Hematopoietic multipotent progenitor cell treated with erythropoietin and hydrocortisone succinate and interleukin-3 and kit ligand, for 8 days (in vitro differentiated cells): Measurements from ENCODE around the gene C3orf85.
"Not testable (repeated sequence)": the region's sequence is repeated elsewhere in the genome, so short reads cannot be mapped to it uniquely, and the experiment has no call there.

Experiments
- DNase-seq: peaks from one replicate; pipeline ENCODE4 v3.0.0-alpha.2; 2015

Gene C3orf85, protein sequence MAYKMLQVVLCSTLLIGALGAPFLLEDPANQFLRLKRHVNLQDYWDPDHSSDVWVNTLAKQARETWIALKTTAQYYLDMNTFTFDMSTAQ

DNA sequence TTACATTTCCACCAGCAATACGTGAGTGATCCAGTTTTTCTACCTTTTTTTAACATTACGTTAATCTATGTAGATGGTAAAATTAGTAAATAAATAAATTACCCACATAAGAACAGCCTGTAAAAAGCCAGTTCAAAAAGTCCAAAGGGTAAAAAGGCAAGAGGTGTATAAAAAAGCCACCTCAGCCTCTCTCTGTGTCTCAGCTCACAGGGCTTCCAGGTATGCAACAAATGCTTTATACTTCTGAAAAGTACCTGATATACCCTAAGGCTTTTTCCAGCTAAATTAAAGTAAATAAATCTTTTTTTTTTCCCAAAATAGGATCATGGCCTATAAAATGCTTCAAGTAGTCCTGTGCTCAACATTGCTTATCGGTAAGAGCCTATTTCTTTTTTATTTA is at the start of gene C3orf85:
C3orf85 (plus strand) TSS at position 197 of the 400 bp plus-strand sequence; CDS start at position 326, 129 bp downstream.
- DNase-seq: no peak

DNA sequence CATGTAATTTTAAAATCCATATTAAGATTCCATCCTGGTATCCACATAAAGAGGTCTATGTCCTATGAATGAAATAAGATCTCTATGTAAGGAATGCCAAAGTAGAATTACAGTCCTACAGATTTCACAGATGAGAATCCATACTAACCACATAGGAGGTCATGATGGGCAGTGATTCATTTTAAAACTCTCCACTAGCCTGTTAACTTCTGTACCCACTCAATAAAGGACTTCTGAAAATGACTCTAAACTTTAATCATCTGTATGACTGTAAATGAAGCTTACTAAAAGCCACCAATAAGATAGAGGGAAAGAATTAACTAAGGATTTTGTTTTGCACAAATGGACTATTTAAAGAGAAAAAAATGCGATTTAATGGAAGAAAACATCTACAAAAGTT is 47.3 kb upstream of the C3orf85 start:
- no peak for DNase-seq

DNA sequence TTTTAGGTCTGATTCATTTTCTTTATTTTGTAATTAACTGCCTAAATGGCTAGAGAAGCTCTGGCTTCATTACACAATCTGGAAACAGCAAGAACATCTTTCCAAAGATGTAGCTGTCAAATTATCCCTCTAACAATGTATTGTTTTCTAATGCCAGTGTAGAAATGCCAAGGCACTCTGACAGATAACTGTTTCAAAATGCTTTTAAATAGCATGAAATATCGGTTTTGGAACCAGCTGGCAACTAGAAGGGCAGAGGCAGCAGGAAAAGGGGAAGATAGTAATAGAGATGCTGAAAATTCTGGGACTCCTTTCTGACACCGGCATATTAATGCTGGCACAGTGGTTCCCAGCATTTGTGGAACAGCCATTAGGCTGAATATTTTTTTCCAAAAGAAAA is 44.7 kb upstream of the C3orf85 start:
- DNase-seq: no peak

DNA sequence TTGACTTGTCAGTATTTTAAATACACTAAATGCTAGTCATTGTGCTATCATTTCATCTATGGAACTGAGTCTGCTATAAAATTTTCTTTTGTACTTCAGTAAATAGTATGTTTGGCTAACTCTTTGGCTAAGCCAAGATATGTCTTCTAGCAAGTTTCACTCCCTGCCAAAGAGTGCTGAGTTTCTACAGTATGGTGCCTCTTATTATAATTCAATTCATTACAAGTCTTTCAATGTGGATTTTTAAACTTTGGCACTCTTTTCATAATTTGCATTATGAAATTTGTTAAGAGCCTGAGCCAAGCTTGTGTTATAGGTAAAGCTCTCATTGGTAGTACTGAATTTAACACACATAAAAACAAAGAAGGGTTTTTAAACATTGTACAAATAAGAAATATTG is 43.0 kb upstream of the C3orf85 start:
- no peak for DNase-seq

DNA sequence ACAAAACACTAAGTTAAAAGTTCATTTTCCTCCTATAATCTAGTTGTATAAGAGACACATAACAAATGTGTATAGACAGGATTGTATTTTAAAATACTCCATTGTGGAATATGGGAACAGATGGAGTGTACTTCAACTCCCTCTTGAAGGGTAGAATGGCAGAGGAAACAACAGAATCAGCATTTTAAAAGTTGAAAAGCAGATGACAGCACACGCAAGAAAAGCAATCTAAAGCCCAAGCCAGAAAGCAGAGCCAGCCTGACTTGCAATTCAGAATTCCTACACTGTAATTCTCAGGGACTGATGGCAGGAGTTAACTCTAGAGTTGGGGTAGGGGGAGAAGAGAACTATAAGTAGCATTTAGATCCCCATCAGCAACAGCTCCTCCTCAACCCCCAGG is 41.4 kb upstream of the C3orf85 start:
- DNase-seq: no peak

DNA sequence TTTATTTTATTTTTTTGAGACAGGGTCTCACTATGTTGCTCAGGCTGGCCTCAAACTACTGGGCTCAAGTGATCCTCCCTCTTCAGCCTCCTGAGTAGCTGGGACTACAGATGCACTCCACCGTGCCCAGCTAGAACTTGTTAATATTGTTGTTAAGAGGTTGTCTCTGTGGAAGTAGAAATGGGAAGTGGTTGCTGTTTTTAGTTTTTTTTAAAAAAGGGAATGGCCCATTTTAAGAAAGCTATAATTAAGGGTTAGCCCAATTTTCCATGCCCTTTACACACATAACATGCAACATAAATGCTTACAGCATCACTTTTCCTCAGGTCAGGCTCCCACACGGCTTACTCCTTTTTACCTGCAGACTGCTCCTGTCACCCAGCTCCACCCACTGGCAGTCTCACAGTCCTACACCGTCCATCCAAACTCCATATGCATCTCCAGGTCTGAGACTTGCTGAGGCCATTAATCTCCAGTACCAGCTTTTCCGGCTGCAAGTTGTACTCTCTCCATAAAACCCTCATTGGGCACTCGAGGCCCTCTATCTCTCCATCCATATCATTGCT is 38.4 kb upstream of the C3orf85 start:
- DNase-seq: peak; percentile 7

DNA sequence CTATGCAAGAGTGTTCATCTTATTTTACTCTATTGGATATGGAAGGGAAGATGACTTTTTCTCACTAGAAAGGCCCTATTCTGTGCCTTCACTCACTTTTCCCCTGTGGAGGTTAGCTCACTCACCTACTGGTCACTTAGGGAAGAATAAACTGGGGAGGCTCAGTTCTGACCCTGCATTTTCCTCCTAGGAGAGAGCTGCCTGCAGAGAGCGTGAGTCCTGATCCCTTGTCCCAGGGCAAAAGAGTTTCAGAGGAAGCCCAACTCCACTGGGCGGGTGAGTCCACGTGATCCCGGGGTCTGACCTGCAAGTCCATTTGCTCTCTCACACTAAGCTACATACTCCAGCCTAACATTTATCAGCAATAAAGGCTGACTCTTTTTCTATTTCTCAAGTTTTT is 26.9 kb upstream of the C3orf85 start:
- no peak for DNase-seq

DNA sequence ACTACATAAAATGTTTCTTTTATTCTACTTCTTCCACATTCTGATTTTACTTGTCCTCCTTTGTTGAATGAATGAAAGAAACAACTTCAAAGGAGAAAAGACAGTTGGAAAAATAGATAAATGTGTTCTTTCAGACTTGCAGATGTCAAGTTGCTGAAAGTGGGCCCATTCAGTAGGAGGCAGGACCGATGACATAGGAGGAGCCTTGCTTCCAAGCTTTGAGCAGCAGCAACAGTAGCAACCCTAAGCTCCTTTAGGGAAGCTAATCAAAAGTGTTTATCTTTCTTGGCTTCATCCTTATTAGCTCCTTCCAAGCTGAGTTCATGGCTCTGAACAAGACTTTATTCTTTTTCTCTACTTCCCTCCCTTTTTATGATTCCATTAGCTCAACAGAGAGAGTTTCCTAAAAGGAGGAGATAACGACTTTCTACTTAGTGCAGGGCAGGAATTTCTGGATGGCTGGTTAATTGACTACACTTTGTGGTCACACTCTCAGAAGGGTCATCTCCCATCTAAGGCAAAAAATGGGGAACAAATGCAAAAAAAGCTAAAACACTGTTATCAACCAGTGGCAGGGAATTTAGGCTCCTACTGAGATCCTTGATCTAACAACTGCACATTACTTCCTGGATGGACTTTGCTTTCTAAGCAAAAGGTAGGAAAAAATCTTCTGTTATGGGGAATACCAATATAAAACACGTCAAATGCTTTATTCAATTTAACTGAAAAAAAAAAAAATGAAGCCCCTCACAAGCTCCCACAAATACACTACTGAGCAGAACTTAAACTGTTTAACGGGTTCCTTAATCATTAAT is 23.4 kb upstream of the C3orf85 start:
- no peak for DNase-seq

DNA sequence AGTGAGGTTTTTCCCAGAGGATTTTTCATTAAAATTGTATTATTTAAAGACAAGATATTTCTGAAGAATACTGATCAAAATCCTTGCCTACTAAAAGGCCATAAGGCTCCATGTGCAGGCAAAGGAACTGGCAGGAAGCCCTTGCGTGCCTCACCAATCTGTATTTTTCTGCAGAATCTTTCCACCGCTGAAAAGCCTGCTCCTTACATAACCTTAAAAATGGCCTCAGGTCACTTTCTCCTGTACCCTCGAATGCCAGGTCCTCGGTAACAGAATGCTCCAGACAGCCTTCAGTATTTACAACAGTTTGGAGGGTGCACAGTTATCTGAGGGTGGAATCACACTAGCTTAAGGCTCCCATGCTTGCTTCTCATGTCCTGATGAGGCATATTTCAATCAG is 21.8 kb upstream of the C3orf85 start:
- no peak for DNase-seq

DNA sequence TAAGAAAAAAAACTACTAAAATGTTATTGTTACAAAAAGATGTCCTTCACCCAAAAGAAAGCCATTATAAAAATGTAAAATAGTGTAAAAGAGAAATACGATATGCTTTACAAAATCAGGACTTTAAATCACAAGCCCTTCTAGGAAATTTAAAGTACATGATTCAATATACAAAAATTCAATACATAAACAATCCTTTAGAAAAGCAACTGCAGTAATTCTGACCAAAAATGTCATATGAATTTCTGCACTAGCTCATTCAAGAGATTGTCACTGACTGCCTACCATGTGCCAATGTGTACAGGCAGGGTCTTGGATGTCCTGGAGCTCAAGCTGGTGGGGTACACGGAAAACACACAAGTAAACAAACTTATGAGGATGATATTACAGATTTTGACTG is 21.1 kb upstream of the C3orf85 start:
- DNase-seq: no peak

DNA sequence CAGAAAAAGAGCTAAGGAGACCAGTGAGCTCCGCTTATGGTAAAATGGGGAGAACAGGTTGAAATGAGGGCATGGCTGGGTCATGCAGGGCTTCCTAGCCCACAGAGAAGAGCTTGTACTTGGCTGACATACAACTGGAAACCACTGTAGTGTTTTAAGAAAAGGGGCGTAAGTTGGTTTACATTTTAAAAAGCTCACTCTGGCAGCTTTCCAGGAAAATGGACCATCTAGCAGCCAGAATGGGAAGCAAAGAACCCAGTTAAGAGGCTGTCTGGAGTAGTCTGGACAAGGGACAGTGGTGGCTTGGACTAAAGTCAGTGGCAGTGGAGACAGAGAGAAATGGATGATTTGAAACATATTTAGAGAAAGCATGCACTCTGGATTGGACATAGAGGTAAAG is 20.5 kb upstream of the C3orf85 start:
- DNase-seq: no peak

DNA sequence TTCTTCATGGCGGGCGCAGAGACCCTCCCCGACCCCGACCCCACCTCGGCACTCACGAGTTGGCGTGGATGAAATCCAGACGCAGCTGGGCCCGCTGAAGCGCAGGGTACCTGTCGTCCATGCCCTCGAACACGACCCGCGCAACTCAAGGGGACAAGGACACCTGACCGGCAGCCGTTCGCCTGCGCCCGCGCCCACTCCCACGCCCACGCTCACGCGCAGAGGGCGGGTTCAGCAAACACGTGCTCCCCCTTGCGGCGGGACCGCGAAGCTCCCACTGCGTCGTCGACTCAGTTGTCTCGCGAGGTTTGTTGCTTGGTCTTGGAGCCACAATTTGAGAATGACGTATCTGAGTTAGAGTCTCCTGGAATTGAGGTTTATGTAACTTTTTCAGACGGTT is 18.6 kb upstream of the C3orf85 start, which contains the start of gene MORC1:
MORC1 (minus strand) TSS at position 196 of the 400 bp plus-strand sequence; CDS start at position 121, 75 bp downstream.
- DNase-seq: no peak

DNA sequence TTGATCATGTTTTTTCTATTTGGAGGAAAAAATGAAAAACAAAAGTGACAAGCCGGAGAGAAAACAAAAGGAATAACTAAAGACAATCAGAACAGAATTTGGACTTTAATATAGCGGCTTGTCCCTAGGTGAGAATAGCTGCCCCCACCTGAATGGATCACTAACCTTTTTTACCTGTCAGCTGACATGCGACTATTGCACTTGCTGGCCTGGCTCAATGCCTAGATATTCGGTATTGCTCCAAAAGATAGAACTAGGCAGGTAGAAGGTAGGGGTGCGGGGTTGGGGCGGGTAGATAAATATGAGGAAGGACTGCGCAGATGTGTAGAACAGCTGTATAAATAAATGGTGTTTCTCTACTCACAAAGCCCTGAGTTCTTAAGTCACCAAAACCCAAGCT is 17.9 kb upstream of the C3orf85 start:
- no peak for DNase-seq

DNA sequence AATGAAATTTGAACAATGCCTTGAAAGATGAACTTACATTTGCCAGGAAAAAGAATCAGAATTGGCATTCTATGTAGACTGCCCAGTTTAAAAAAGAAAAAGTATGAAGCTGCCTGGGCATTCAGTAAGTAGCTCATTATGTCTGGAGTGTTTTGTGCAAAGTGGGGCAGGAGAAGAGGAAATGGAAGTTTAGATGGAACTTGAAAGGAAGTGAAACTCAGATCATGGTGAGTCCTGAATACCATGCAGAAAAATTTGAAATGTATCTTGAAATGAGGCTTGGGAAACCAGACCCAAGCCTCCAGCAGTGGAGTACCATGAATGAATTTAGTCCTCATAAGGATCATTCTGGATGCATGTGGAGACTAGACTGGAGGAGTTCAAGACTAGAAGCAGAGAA is 13.8 kb upstream of the C3orf85 start:
- DNase-seq: no peak

DNA sequence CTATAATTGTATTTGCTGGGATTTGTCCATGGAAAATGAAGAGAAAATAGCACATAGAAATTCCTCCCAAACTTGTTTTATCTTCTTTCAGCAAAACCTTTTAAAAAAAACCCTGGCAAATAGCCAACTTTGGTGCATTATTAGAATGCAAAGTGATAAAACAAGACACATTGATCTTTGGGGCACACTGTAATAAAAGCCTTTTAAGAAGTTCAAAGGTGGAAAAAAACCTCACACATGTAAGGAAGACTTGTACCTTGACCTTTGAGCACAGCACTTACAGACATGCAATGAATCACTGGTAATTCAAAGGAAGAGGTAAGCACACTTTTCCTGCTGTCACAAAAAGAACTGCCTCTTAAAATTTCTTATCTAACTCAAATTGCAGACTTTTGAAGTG is 10.6 kb upstream of the C3orf85 start:
- DNase-seq: no peak

DNA sequence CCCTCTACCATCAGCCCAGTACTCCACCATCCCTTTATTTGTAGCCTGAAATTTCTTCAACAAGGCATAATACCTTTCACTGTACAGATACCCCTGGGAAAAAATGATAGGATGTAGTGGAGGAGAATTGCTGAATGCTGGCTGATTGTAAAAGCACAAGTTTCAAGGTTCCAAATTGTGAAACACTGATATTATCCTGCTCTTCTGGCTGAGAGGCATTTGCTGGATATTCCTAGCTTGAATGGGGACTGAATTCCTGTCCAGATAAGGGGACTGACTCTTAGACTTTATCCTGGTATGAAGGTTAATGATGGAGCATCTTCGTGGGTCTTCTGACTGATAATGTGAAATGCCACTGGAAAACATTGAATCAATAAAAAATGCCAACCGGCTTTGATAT is 9.0 kb upstream of the C3orf85 start:
- no peak for DNase-seq

DNA sequence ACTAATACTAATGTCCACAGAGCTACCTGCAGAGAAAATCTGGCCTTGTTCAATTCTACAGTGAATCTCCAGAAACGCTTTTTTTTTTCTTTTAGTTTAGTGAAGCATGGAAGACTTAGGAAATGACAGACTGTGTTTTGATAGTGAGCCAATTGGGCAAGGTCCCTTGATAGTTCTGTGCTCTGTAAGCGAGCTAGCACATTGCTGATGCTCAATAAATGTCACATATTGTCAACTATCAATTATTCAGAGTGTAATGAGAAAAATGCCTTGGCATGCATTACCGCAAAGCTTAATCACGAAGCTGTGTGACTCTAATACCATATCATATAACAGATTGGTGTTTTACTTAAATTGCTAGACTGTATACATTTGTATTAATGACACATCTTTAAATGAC is 5.2 kb upstream of the C3orf85 start:
- no peak for DNase-seq

DNA sequence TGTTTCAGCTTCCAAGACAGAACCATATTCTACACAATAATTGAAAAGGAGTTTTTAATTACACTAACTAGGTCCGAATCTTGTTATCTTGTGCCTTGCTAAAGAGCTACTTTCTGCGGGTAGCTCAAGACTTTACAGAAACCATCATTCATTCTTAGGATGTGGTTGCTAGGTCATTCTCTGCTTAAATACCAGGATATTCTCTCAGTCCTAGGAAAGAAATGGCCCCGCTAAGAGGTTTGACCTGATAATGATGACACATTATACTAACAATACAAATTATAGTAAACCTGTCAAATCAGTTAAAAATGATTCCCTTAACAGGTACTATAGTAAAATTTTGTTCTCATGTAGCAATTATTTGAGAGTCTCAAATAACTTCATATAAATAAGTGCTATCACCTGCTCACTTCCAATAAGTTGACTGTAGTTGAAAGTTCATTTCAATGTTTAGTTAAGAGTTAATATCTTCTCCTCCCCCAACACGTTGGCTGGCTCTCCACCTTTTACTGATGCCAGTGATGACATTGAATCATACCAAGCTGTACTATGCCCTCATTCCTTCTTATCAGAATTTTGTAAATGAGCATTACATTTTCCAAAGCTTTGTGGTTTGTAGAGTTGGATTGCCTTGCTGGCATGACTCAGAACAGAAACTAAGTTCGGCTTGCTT is 3.6 kb upstream of the C3orf85 start:
- no peak for DNase-seq

DNA sequence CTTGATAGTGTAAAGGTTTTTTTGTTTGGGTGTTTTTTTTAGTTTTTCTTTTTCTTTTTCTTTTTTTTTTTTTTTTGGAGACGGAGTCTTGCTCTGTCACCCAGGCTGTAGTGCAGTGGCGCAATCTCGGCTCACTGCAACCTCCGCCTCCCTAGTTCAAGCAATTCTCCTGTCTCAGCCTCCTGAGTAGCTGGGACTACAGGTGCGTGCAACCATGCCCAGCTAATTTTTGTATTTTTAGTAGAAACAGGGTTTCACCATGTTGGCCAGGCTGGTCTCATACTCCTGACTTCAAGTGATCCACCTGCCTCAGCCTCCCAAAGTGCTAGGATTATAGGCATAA is 3.1 kb upstream of the C3orf85 start:
- not testable (repeated sequence) for DNase-seq

DNA sequence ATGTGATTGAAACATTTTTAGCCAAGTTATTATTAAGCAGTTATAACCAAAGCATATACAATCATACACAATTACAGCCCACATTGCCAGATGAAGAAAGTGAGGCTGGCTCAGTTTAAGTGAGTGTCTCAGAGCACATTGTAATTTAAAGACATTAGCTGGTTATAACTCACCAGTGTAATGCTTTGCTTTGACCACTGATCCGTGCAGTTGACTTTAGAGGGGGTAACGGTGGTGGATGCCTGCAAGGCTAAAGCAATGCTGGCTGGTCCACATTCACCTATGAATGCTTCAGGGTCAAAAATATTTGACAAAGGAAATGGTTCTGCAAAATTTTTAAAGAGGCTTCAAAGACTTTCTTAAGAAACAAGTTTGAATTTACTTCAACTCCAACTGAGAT is 1.2 kb downstream of the C3orf85 start:
- no peak for DNase-seq

DNA sequence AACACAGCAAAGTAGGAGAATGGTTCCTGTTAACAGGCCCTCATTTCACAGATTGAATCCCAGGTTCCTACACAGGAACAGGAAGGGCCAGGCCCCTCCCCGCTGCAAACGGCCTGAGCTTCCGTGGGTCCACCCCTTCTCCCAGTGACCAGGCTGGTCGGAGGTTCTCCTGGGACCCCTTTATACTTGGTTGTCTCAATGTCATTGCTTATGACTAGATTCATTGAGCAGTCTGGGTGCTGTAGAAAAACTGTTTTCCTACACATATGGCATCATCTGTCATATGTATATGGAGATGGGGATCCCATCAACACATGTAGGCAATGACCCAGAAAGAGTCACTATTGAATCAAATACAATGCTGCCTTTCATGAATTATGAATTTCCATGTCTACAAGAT is 3.8 kb downstream of the C3orf85 start:
- no peak for DNase-seq

DNA sequence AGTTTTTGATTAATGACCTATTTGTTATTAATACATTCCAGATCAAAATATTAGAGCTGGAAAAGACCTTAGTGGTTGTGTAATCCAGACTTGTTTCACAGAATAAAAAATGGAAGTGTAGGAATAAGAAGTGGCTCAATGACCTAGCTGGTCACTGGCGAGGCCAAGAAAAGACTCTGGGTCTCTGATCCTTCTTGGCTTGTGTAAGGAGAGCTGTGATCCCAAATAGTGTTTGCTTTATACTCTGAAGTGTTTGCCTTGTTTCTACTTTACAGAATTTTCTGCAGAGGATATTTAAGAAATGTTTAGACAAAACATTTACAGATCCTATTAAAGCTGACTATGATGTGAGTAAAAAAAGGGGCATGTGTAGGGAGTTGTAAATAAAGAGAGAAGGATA is 7.1 kb downstream of the C3orf85 start:
- DNase-seq: no peak

DNA sequence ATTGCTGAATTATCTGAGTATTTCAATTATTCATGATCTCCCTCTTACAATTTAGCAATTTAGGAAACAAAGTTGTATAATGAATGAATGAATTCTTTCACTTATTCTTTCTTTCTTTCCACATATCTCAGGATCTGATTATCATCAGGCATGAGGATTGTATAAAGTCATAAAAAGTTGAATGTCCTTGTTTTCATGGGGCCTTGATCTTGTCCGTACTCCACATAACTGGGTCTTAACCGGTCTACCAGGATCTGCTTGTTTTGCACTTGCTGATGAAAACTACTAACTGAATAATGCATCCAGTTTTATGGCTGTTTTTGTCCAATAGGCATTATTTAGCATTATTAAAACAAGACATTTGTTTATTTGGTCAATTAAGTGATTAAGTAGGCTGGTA is 12.6 kb downstream of the C3orf85 start:
- no peak for DNase-seq

DNA sequence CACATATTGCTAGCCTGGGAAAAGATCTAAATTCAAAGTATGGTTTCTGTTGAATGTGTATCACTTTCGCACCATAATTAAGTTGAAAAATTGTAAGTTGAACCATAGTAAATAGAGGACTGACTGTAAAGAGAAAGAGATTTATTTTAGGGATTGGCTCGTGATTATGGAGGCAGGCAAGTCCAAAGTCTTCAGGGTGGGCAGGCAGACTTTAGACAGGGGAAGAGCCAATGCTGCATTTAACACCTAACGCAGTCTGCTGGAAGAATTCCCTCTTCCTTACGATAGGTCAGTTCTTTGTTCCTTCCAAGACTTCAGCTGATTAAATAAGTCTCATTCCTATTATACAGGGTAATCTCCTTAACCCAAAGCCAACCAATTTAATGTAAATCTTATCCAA is 15.8 kb downstream of the C3orf85 start:
- DNase-seq: no peak
